Stimulated activated CD8-positive, alpha-beta memory T cell treated with anti-CD3 and anti-CD28 coated beads, Interleukin-12 subunit alpha, Interleukin-12 subunit beta, amount 100 ng/mL, for 1 hour (primary cell): ENCODE measurements around the gene XAGE2.
"Not testable (repeated sequence)": the region's sequence is repeated elsewhere in the genome, so short reads cannot be mapped to it uniquely, and the experiment has no call there.

Source experiments
- DNase-seq: peaks from one replicate; pipeline ENCODE4 v3.0.0-alpha.2; 2020; ENCODE audit warnings: low read depth

Gene XAGE2

GRCh38 chrX:52368368-52369055 lies at the start of gene XAGE2:
XAGE2 (plus strand) TSS chrX:52369021; CDS start chrX:52370015, 994 bp downstream.
- DNase-seq: no peak

DNA sequence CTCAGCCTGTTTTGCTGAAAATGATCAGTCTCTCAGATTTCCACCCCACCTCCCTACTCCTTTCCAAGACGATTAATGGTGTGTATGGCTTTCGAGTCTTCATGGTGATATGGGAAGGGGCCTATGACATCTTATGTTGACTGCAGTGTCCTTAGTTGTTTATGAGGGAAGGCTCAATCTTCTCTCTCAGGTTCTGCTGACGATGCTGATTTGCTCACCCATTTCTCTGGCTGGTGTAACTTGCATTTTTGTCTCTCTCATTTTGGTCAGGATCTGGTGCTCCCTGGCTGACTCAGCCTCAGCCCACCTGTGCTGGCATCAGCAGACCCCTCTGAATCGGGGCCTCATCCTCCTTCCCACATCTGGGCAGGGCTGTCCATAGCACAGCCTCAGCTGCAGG lies 31.4 kb upstream of the XAGE2 start:
- DNase-seq: no peak

- no peak for DNase-seq
Observed at GRCh38 chrX:52341493-52341892, 27.3 kb upstream of the XAGE2 start.

DNA sequence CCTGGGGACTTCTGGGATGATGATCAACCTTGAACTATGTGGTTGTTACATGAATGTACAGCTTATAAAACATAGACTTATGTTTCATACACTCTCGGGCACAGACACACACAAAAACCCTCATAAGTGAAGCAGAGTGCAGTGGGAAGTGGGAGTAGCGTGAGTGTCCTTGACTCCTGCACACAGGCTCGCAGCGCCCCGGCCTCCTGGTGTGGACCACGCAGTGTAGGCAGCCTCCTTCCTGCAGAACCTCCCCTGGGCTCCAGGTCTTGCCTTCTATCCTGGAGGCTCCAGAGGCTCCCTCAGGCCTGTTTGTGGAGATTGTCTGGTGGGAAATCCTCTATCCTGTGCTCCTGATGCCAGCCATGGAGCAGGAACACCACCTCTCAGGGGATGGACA lies 25.7 kb upstream of the XAGE2 start:
- not testable (repeated sequence) for DNase-seq

GRCh38 chrX:52345402-52345801 lies 23.4 kb upstream of the XAGE2 start:
- not testable (repeated sequence) for DNase-seq

DNA sequence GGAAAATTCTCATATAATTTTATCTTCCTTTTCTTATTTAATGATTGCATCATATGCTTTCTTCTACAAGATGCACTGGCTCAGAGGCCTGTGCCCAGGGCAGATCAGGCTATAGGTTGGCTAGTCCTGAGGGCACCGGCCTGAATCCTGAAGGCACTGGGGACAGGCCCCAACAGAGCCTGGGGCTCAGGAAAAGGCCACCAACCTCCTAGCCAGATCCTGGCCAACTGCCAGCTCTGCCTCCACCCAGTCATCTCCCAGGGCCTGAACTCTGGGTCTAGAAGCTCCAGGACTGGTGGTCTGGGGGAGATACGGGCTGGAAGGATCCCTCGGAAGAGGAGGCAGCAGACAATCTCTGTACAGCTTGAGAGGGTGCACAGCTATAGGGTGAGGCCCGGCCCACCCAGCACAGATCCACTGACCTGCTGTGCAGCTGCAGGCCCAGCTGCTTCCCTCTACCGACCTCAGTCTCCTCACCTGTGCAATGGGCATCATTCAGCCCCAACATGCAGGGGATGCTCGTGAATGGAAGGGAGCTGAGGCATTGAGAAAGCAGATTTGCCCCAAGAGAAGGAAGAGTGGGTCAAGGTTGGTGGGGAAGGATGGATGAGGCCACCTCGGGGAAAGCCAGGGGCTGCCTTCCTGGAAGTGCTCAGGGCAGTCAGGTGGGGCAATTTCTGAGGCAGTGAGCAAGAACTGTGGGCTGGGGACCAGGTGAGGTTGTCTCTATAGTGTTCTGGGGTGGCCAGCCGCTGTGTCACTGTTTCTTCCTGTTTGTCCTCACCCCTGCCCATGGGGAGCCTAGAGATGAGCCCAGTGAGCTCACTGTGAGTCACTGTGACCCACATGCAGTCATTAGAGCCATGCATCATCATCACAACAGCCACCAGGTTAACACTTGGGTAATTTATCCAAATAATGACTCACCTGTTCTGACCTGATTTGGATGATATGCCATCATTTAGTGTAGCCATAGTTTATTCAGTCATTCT lies 22.4 kb upstream of the XAGE2 start:
- DNase-seq: no peak

DNA sequence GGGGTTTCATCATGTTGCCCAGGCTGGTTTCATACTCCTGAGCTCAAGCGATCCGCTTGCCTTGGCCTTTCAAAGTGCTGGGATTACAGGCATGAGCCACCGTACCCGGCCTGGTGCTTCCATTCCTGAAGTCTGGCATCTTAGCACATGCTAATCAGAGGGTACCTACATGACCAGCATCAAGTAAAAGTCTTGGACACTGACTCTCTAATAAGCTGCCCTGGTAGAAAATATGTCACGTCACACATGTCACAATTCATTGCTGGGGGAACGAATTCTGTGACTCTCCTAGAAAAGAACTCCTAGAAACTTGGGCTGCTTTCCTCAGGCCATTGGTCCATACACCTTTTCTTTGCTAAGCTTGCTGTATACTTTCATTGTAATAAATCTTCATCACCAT lies 19.1 kb upstream of the XAGE2 start:
- no peak for DNase-seq

DNA sequence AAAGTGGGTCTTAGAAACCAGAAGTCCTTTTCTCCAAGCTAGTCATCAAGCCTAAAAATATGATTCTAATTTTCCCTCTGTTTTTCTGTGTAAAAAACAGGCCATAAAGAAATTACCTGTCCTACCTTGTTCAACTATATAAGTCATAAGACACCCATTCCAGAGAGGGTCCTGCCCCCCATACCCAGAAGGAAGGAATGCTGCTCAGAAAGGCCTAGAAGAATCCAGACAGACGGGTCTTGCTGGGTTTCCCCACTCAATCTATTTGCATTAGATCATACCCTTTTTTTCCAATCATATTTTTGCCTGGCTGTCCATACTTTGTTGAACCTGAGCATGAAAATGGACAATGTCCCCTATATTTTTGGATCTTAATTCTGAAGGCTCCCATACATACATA lies 16.3 kb upstream of the XAGE2 start:
- DNase-seq: no peak

DNA sequence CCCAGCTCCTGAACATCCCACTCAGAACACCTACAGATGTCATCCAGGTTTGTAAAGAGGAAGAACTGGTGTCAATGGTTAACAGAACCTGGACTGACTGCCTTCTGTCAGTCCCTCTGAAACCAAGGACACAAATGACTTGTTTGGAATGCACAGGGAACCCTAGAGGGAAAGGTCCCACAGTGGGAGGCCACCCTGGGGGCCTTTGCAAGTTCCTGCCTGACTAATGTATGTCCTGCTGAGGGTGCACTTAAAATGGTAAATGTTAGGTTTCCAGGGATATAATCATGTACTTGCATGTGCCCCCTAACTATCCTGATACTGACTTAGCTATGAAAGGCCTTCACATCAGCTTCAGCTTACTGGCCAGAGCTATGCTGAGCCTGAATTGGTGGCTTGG lies 15.0 kb upstream of the XAGE2 start:
- no peak for DNase-seq

DNA sequence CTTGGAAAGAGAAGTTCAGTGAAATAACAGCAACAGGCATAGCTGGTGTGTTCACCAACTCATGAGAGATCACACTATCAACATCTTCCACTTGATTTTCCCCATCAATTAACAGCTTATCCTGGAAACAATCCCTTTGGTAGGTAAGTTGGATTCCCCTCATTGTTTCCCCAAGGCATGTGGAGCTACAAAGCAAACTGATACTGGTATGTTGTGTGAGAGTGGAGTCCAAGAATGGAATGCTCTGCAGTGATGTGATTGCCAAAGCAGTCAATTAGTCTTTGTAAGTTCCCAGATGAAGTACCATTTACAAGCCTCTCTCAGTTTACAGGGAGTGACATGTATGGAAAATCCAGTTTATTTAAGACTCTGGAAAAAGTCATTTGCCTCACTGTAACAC lies 13.7 kb upstream of the XAGE2 start:
- DNase-seq: no peak

- no peak for DNase-seq
Observed at GRCh38 chrX:52359614-52360232, 9.1 kb upstream of the XAGE2 start.

- DNase-seq: no peak
Observed at GRCh38 chrX:52361941-52362340, 6.9 kb upstream of the XAGE2 start.

GRCh38 chrX:52363247-52363883 lies 5.5 kb upstream of the XAGE2 start:
- no peak for DNase-seq

DNA sequence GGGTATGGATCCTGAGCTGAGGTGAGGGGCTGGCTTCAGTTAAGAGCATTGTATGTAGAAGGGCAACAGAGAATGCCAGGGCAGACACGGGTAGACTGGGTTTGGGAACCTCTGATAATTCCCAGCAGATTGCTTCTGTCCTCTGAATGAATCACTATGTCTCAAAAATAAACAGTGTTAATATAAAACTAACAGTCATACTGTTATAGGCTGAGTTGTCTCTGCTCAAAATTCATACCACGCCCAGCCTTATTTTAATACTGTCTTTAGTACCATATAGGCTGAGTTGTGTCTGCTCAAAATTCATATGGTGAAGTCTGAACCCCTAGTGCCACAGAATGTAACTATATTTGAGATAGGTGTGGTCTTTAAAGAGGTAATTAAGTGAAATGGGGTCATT lies 10.0 kb downstream of the XAGE2 start:
- DNase-seq: no peak

- DNase-seq: no peak
Observed at GRCh38 chrX:52380993-52381392, 12.2 kb downstream of the XAGE2 start.

DNA sequence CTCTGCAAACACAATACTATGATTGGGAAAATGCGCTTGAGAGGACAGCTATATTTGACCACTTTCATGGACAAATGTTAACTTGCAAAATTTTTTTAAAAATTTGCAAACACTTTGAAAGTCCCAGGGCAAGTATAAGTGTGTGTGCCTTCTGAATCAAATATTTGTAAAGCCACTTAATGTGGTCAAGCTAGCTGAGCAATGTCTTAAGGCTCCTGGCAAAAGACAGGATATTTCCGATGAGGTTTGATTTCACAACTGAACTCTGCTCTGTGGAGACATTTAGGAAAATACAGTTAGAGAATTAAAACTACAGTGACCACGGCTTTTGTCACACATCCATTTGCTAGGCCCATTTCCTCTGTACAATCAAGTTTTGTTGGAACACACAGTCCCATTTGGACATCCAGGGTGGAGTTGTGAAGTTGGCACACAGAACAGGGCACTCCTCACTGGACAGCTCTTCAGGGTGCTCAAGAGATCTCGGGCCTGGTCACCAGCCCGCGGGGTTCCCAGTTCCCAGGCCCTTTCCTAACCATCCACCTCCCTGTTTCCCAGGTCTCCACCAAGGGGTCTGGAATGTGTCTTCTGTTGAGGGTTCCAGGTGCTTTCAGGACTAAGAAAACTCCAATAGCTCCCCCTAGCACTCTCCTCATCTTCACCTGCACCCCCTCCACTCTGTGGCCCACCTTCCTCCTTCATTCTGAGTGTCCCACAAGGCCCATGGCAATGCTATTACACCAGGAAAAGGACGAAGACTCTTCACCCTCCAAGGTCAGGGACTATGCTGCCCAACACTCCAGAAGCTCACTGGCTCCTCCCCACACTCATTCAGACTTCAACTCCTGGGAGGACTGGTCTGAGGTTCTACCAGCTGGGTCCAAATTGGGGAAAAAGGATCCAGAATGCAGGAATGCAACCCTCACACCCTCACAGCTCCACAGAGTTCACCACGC lies 41.9 kb downstream of the XAGE2 start:
- DNase-seq: no peak

- DNase-seq: no peak
Observed at GRCh38 chrX:52415304-52415703, 46.5 kb downstream of the XAGE2 start.

DNA sequence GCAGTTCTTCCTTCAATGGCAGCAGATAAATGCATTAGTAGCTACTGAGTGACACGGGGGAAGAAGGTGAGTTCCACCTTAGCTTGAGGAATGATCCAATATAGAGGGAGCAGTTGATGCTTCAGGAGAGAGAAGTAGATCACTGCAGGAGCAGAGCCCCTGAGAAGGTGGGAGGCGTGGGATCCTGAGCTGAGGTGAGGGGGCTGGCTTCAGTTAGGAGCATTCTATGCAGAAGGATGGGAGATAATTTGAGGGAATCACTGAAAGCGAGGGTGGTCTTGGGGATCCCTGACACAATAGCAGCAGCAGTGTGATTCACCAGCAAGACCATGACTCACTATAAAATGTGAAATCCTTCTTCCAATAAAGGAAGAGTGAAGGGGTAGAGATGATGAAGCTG lies 48.0 kb downstream of the XAGE2 start:
- no peak for DNase-seq

- no peak for DNase-seq
Observed at GRCh38 chrX:52420824-52421443, 52.1 kb downstream of the XAGE2 start.

DNA sequence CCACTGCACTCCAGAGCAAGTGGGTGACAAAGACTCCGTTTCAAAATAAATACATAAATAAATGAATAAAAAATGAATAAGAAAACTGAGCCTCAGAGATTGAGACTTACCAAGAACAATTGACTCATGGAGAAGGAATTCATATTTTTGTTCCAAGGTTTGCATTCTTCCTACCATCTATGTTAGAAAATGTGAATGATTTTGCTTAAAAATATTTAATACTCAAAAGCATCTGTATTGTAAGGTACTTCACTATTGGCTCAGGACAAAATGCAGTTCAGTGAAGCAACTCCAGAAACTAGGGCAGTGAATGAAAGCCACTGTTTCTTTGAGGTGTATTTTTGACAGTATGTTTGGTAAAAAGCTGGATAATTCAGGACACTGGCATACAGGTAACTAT lies 54.1 kb downstream of the XAGE2 start:
- DNase-seq: no peak

DNA sequence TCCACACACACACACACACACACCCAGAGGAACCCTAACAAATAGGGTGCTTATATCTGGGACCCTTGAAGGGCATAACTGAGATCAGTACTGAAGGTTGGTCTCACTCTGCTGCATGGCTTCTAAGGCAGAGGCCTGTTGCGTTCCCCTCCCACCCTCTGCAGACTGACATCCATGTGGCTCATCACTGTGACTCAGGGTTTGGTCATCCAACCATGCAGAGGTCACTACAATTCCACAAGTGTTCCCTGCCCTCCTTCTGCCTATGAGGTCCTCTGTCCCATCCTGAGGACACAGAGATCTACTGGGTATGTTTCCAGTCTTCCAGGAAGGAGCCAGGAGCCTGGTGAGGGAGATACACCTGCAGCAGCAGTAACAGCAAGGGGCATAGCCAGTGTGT lies 55.8 kb downstream of the XAGE2 start:
- DNase-seq: no peak
